ENCODE data around the gene KRT34.
"Not testable (repeated sequence)": the region's sequence is repeated elsewhere in the genome, so short reads cannot be mapped to it uniquely, and the experiment has no call there.

KRT34 gene

GRCh38 chr17:41377546-41377945 lies 4.6 kb downstream of the KRT34 start:
- no peak overlapping the region for H2AFZ ChIP-seq (ENCODE audit: low read depth, low read length)
- H3K4me1 ChIP-seq (ENCODE audit: insufficient read depth, low read length): no peaks in the 10 kb centered on the region
- H3K27me3 ChIP-seq (ENCODE audit: insufficient read depth, low read length): no peaks in the 10 kb centered on the region
- H3K9me3 ChIP-seq (ENCODE audit: low read length): no peaks in the 10 kb centered on the region
- no peaks in the 10 kb centered on the region for H3K36me3 ChIP-seq (ENCODE audit: insufficient read depth, low read length)
- H3K4me3 ChIP-seq (ENCODE audit: low read length): no peak overlapping the region

- Histone ChIP-seq H3K27me3 (ENCODE audit: insufficient read depth, low read length) (peaks cover 2% of the 10 kb centered on the region), H3K36me3 (ENCODE audit: insufficient read depth, low read length) (no peaks in the 10 kb centered on the region), H3K4me1 (ENCODE audit: insufficient read depth, low read length) (no peaks in the 10 kb centered on the region), H2AFZ (ENCODE audit: low read depth, low read length) (no peak within 1 kb of the TSS), H3K9me3 (ENCODE audit: low read length) (no peaks in the 10 kb centered on the region), H3K4me3 (ENCODE audit: low read length) (no peak within 1 kb of the TSS)
Observed at GRCh38 chr17:41369713-41370112, 12.4 kb downstream of the KRT34 start, which contains the start of gene KRT33B. Gene KRT33B (minus strand): TSS chr17:41369813. CDS start chr17:41369750, 63 bp downstream.

- Histone ChIP-seq H3K4me3 (ENCODE audit: low read length) (no peak overlapping the region), H3K9me3 (ENCODE audit: low read length) (no peaks in the 10 kb centered on the region), H3K27me3 (ENCODE audit: insufficient read depth, low read length) (peaks cover 2% of the 10 kb centered on the region), H2AFZ (ENCODE audit: low read depth, low read length) (no peak overlapping the region), H3K36me3 (ENCODE audit: insufficient read depth, low read length) (no peaks in the 10 kb centered on the region), H3K4me1 (ENCODE audit: insufficient read depth, low read length) (no peaks in the 10 kb centered on the region)
Observed at GRCh38 chr17:41369023-41369422, 13.1 kb downstream of the KRT34 start.

- H3K9me3 ChIP-seq (ENCODE audit: low read length): no peaks in the 10 kb centered on the region
- H3K4me3 ChIP-seq (ENCODE audit: low read length): no peak overlapping the region
- peaks cover 2% of the 10 kb centered on the region for H3K27me3 ChIP-seq (ENCODE audit: insufficient read depth, low read length)
- no peaks in the 10 kb centered on the region for H3K4me1 ChIP-seq (ENCODE audit: insufficient read depth, low read length)
- H2AFZ ChIP-seq (ENCODE audit: low read depth, low read length): no peak overlapping the region
- H3K36me3 ChIP-seq (ENCODE audit: insufficient read depth, low read length): no peaks in the 10 kb centered on the region
Observed at GRCh38 chr17:41367426-41368075, 14.6 kb downstream of the KRT34 start.

GRCh38 chr17:41366070-41366469 lies 16.0 kb downstream of the KRT34 start:
- no peaks in the 10 kb centered on the region for H3K4me1 ChIP-seq (ENCODE audit: insufficient read depth, low read length)
- no peak overlapping the region for H2AFZ ChIP-seq (ENCODE audit: low read depth, low read length)

GRCh38 chr17:41363881-41364280 lies 18.2 kb downstream of the KRT34 start:
- Histone ChIP-seq H3K4me3 (ENCODE audit: low read length) (no peak overlapping the region), H3K27me3 (ENCODE audit: insufficient read depth, low read length) (no peaks in the 10 kb centered on the region), H3K9me3 (ENCODE audit: low read length) (no peaks in the 10 kb centered on the region), H3K4me1 (ENCODE audit: insufficient read depth, low read length) (no peaks in the 10 kb centered on the region), H3K36me3 (ENCODE audit: insufficient read depth, low read length) (no peaks in the 10 kb centered on the region), H2AFZ (ENCODE audit: low read depth, low read length) (no peak overlapping the region)

More at GRCh38 chr17:41366070-41366469, 16.0 kb downstream of the KRT34 start:
- Histone ChIP-seq H3K36me3 (ENCODE audit: insufficient read depth, low read length) (no peaks in the 10 kb centered on the region), H3K27me3 (ENCODE audit: insufficient read depth, low read length) (peaks cover 2% of the 10 kb centered on the region), H3K9me3 (ENCODE audit: low read length) (no peaks in the 10 kb centered on the region), H3K4me3 (ENCODE audit: low read length) (no peak overlapping the region)

GRCh38 chr17:41360296-41360995 lies 21.7 kb downstream of the KRT34 start:
- H3K27me3 ChIP-seq (ENCODE audit: insufficient read depth, low read length): no peaks in the 10 kb centered on the region
- no peak overlapping the region for H2AFZ ChIP-seq (ENCODE audit: low read depth, low read length)
- H3K36me3 ChIP-seq (ENCODE audit: insufficient read depth, low read length): no peaks in the 10 kb centered on the region
- H3K9me3 ChIP-seq (ENCODE audit: low read length): no peaks in the 10 kb centered on the region
- no peaks in the 10 kb centered on the region for H3K4me1 ChIP-seq (ENCODE audit: insufficient read depth, low read length)
- no peak overlapping the region for H3K4me3 ChIP-seq (ENCODE audit: low read length)

GRCh38 chr17:41354536-41354935 lies 27.6 kb downstream of the KRT34 start:
- Histone ChIP-seq H3K36me3 (ENCODE audit: insufficient read depth, low read length) (no peaks in the 10 kb centered on the region), H3K27me3 (ENCODE audit: insufficient read depth, low read length) (no peaks in the 10 kb centered on the region), H3K4me1 (ENCODE audit: insufficient read depth, low read length) (no peaks in the 10 kb centered on the region), H3K4me3 (ENCODE audit: low read length) (no peak overlapping the region), H3K9me3 (ENCODE audit: low read length) (no peaks in the 10 kb centered on the region), H2AFZ (ENCODE audit: low read depth, low read length) (no peak overlapping the region)

GRCh38 chr17:41352597-41353366 lies 29.3 kb downstream of the KRT34 start:
- no peaks in the 10 kb centered on the region for H3K27me3 ChIP-seq (ENCODE audit: insufficient read depth, low read length)
- H3K36me3 ChIP-seq (ENCODE audit: insufficient read depth, low read length): no peaks in the 10 kb centered on the region

GRCh38 chr17:41351177-41351576 lies 30.9 kb downstream of the KRT34 start:
- Histone ChIP-seq H3K27me3 (ENCODE audit: insufficient read depth, low read length) (no peaks in the 10 kb centered on the region), H3K4me3 (ENCODE audit: low read length) (no peak overlapping the region), H3K4me1 (ENCODE audit: insufficient read depth, low read length) (no peaks in the 10 kb centered on the region), H3K36me3 (ENCODE audit: insufficient read depth, low read length) (no peaks in the 10 kb centered on the region), H2AFZ (ENCODE audit: low read depth, low read length) (no peak overlapping the region), H3K9me3 (ENCODE audit: low read length) (no peaks in the 10 kb centered on the region)

More at GRCh38 chr17:41352597-41353366, 29.3 kb downstream of the KRT34 start:
- H3K9me3 ChIP-seq (ENCODE audit: low read length): no peaks in the 10 kb centered on the region
- H3K4me3 ChIP-seq (ENCODE audit: low read length): no peak overlapping the region
- no peaks in the 10 kb centered on the region for H3K4me1 ChIP-seq (ENCODE audit: insufficient read depth, low read length)
- no peak overlapping the region for H2AFZ ChIP-seq (ENCODE audit: low read depth, low read length)

GRCh38 chr17:41350381-41350878 lies 31.7 kb downstream of the KRT34 start, which contains the start of gene KRT33A:
Gene KRT33A (minus strand): TSS chr17:41350828. CDS start chr17:41350767, 61 bp downstream.
- not testable (repeated sequence) for H3K4me1 ChIP-seq (ENCODE audit: insufficient read depth, low read length); H3K36me3 ChIP-seq (ENCODE audit: insufficient read depth, low read length); H2AFZ ChIP-seq (ENCODE audit: low read depth, low read length); H3K27me3 ChIP-seq (ENCODE audit: insufficient read depth, low read length); H3K9me3 ChIP-seq (ENCODE audit: low read length); H3K4me3 ChIP-seq (ENCODE audit: low read length)

GRCh38 chr17:41347869-41348760 lies 34.0 kb downstream of the KRT34 start:
- H3K9me3 ChIP-seq (ENCODE audit: low read length): no peaks in the 10 kb centered on the region
- no peaks in the 10 kb centered on the region for H3K4me1 ChIP-seq (ENCODE audit: insufficient read depth, low read length)
- no peaks in the 10 kb centered on the region for H3K27me3 ChIP-seq (ENCODE audit: insufficient read depth, low read length)
- no peaks in the 10 kb centered on the region for H3K36me3 ChIP-seq (ENCODE audit: insufficient read depth, low read length)
- no peak overlapping the region for H3K4me3 ChIP-seq (ENCODE audit: low read length)
- H2AFZ ChIP-seq (ENCODE audit: low read depth, low read length): no peak overlapping the region

All from neuron (in vitro differentiated cells).